H1 (cell line): Measurements from ENCODE around the gene TSPAN8.

ENCODE experiments used
- CEBPB ChIP-seq: IDR thresholded peaks from 2 replicates; pipeline ENCODE4 v1.6.1; 2012; ENCODE audit warnings: low read depth, low read length
- CREB1 ChIP-seq: IDR thresholded peaks from 2 replicates; pipeline ENCODE4 v1.6.1; 2012; ENCODE audit warnings: inconsistent platforms
- CTCF ChIP-seq, 3 experiments: IDR thresholded peaks; 1 replicate in 2 of 3; 2 replicates in 1 of 3; pipeline versions ENCODE4 v1.5.1 to v1.6.1; 2011; ENCODE audit warnings: low read length in 3 of 3, mild to moderate bottlenecking in 3 of 3, inconsistent platforms in 2 of 3, low read depth in 1 of 3, moderate library complexity in 1 of 3; ENCODE audit not compliant: insufficient read depth in 1 of 3; ENCODE audit errors: control extremely low read depth in 1 of 3
- E2F6 ChIP-seq: IDR thresholded peaks from 2 replicates; pipeline ENCODE4 v1.6.1; 2012; ENCODE audit warnings: inconsistent platforms
- MAFK ChIP-seq: IDR thresholded peaks from 2 replicates; pipeline ENCODE4 v1.6.1; 2012; ENCODE audit warnings: low read depth, mild to moderate bottlenecking, improper control_type of control experiment, low read length
- PHF8 ChIP-seq: fragments of 200-600 bp; sonication (generic); conservative IDR thresholded peaks from 2 replicates; pipeline ENCODE4 v1.7.1; 2012; ENCODE audit warnings: low read depth, mild to moderate bottlenecking, inconsistent platforms, low read length, moderate library complexity
- RXRA ChIP-seq: IDR thresholded peaks from 2 replicates; pipeline ENCODE4 v1.6.1; 2011; ENCODE audit warnings: low read depth, mild to moderate bottlenecking, low read length, moderate library complexity; ENCODE audit not compliant: insufficient read depth
- SUZ12 ChIP-seq: fragments of 200-600 bp; sonication (generic); IDR thresholded peaks from 2 replicates; pipeline ENCODE4 v1.6.1; 2012; ENCODE audit warnings: mild to moderate bottlenecking, inconsistent platforms, low read length, moderate library complexity, mixed read lengths
- USF2 ChIP-seq: IDR thresholded peaks from 2 replicates; pipeline ENCODE4 v1.6.1; 2011; ENCODE audit warnings: low read length, improper control_type of control experiment
- YY1 ChIP-seq: IDR thresholded peaks from 2 replicates; pipeline ENCODE4 v1.6.1; 2011; ENCODE audit warnings: low read depth, mild to moderate bottlenecking, low read length

- no peak for TF ChIP-seq MAFK
- TF ChIP-seq CTCF (IDR thresholded peaks at IDR 0.05; ENCODE audit: control extremely low read depth in 1 of 3, insufficient read depth in 1 of 3, low read depth in 1 of 3, low read length in 3 of 3), result no peak
- TF ChIP-seq CEBPB, result no peak
- no peak for TF ChIP-seq YY1
- no peak for TF ChIP-seq USF2
- TF ChIP-seq PHF8, result no peak
- TF ChIP-seq SUZ12, result no peak
- no peak for TF ChIP-seq E2F6
- no peak for TF ChIP-seq CREB1
- TF ChIP-seq RXRA, result no peak
These were observed 6.4 kb upstream of the TSPAN8 start for GRCh38 chr12:71164166-71164565.
